Measurements from ENCODE around the gene LNX1. TPM values are rescaled to one million over a fixed set of nuclear protein-coding genes. Genes with fewer than 3 reads are reported as not detected.

The LNX1 gene
- total RNA-seq, 1 experiment from 2014 or later: 3.3 TPM

DNA sequence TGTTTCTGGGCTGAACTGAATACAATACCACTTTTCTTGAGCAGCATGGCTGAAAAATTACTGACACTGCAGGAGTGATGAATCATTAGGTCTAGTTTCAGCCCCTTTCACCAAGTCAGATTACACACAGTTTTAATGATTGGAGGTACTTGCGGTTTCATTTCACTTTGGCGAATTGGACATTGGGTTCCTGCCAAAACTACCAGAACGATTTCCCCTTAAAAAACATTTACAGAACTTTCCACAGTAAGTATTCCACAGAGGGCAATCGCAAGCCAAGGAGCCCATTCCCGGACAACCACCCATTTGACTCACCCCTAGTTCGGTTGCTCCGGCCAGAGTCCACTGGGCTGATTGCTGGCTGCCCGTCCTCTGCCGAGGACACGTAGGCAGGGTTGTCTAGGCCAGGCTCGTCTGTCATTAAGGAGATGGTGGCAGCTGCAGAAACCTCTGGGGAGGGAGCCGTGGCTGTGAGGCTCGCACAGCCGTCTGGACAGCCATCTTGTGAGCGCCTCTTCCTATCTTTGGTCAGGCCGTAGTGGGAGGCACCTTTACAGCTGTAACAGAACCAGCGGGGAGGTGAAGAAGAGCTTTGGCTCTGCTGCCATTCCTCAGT is 83.5 kb downstream of the LNX1 start:
- Histone ChIP-seq H3K79me2 (ENCODE audit: insufficient read depth, low read length) (no peaks in the 10 kb centered on the region), H3K4me3 (replicated peaks in 1 of 2; ENCODE audit: low read depth in 1 of 2, low read length in 2 of 2) (no peak overlapping the region), H2AFZ (ENCODE audit: low read depth, low read length, poor library complexity, severe bottlenecking) (no peak overlapping the region), H3K4me2 (ENCODE audit: low read length) (no peak overlapping the region), H3K9me3 (ENCODE audit: control insufficient read depth in 1 of 2, insufficient read depth in 1 of 2, low read depth in 1 of 2, low read length in 2 of 2) (no peaks in the 10 kb centered on the region), H3K9me2 (ENCODE audit: insufficient read depth) (no peaks in the 10 kb centered on the region), H3K27me3 (ENCODE audit: insufficient read depth, low read length) (no peaks in the 10 kb centered on the region; the same call in 1 of the 2 replicates), H3K27ac (ENCODE audit: low read depth, low read length) (no peak overlapping the region), H3K36me3 (ENCODE audit: control insufficient read depth in 1 of 2, insufficient read depth in 2 of 2, low read length in 2 of 2) (no peaks in the 10 kb centered on the region), H4K20me1 (ENCODE audit: insufficient read depth) (no peaks in the 10 kb centered on the region), H3K9ac (ENCODE audit: low read length) (no peak overlapping the region), H3K4me1 (ENCODE audit: control insufficient read depth in 1 of 2, insufficient read depth in 2 of 2, low read length in 2 of 2) (no peaks in the 10 kb centered on the region)
- DNase-seq (ENCODE audit: low read depth, low spot score) (no peak), ATAC-seq (no peak)
- ChIA-PET RAD21 (ENCODE audit: low non-redundant PET in 1 of 2, low total read pairs in 2 of 2, uncharacterized antibody in 2 of 2, unreplicated experiment in 2 of 2) (no interaction called here), CTCF (interaction anchor here (1.7 kb wide), 1 partner anchor 93 kb away, joined by 12 read pairs; no protein-coding TSS in a partner anchor), POLR2A (no interaction called here)
- BruUV-seq (replicated peaks): no TSS peak
- intact Hi-C loops (cut with micrococcal nuclease): no loop called here
- TF ChIP-seq POLR2AphosphoS5 (IDR thresholded peaks at IDR 0.05; ENCODE audit: low read depth, low read length): no peak
- no peak for TF ChIP-seq FOSL1 (IDR thresholded peaks at IDR 0.05; ENCODE audit: low read depth)
- TF ChIP-seq, protein P1, sequence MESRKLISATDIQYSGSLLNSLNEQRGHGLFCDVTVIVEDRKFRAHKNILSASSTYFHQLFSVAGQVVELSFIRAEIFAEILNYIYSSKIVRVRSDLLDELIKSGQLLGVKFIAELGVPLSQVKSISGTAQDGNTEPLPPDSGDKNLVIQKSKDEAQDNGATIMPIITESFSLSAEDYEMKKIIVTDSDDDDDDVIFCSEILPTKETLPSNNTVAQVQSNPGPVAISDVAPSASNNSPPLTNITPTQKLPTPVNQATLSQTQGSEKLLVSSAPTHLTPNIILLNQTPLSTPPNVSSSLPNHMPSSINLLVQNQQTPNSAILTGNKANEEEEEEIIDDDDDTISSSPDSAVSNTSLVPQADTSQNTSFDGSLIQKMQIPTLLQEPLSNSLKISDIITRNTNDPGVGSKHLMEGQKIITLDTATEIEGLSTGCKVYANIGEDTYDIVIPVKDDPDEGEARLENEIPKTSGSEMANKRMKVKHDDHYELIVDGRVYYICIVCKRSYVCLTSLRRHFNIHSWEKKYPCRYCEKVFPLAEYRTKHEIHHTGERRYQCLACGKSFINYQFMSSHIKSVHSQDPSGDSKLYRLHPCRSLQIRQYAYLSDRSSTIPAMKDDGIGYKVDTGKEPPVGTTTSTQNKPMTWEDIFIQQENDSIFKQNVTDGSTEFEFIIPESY (IDR thresholded peaks at IDR 0.05; ENCODE audit: extremely low read depth, insufficient replicate concordance, low read length): no peak
- TF ChIP-seq, protein P2, sequence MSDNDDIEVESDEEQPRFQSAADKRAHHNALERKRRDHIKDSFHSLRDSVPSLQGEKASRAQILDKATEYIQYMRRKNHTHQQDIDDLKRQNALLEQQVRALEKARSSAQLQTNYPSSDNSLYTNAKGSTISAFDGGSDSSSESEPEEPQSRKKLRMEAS (IDR thresholded peaks at IDR 0.05): no peak
- no peak for TF ChIP-seq JUND (IDR thresholded peaks at IDR 0.05)
- no peak for TF ChIP-seq CBX3 (IDR thresholded peaks at IDR 0.05; ENCODE audit: low read depth)
- no peak for TF ChIP-seq RAD21 (IDR thresholded peaks at IDR 0.05; ENCODE audit: low read depth)
- TF ChIP-seq SP1 (IDR thresholded peaks at IDR 0.05; ENCODE audit: low read depth): no peak
- no peak for TF ChIP-seq EGR1 (IDR thresholded peaks at IDR 0.05; ENCODE audit: low read depth)
- TF ChIP-seq, protein P3, sequence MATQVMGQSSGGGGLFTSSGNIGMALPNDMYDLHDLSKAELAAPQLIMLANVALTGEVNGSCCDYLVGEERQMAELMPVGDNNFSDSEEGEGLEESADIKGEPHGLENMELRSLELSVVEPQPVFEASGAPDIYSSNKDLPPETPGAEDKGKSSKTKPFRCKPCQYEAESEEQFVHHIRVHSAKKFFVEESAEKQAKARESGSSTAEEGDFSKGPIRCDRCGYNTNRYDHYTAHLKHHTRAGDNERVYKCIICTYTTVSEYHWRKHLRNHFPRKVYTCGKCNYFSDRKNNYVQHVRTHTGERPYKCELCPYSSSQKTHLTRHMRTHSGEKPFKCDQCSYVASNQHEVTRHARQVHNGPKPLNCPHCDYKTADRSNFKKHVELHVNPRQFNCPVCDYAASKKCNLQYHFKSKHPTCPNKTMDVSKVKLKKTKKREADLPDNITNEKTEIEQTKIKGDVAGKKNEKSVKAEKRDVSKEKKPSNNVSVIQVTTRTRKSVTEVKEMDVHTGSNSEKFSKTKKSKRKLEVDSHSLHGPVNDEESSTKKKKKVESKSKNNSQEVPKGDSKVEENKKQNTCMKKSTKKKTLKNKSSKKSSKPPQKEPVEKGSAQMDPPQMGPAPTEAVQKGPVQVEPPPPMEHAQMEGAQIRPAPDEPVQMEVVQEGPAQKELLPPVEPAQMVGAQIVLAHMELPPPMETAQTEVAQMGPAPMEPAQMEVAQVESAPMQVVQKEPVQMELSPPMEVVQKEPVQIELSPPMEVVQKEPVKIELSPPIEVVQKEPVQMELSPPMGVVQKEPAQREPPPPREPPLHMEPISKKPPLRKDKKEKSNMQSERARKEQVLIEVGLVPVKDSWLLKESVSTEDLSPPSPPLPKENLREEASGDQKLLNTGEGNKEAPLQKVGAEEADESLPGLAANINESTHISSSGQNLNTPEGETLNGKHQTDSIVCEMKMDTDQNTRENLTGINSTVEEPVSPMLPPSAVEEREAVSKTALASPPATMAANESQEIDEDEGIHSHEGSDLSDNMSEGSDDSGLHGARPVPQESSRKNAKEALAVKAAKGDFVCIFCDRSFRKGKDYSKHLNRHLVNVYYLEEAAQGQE (IDR thresholded peaks at IDR 0.05; ENCODE audit: low read depth): no peak
- no peak for TF ChIP-seq CEBPB (IDR thresholded peaks at IDR 0.05; ENCODE audit: low read depth)
- no peak for TF ChIP-seq POLR2A (IDR thresholded peaks at IDR 0.05; ENCODE audit: borderline replicate concordance, extremely low read depth, insufficient read depth, insufficient read length)
- no peak for TF ChIP-seq ZNF274 (IDR thresholded peaks at IDR 0.05; ENCODE audit: low read depth, low read length)
- TF ChIP-seq, protein P4, sequence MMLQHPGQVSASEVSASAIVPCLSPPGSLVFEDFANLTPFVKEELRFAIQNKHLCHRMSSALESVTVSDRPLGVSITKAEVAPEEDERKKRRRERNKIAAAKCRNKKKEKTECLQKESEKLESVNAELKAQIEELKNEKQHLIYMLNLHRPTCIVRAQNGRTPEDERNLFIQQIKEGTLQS (IDR thresholded peaks at IDR 0.05): no peak
- no peak for TF ChIP-seq SRF (IDR thresholded peaks at IDR 0.05; ENCODE audit: low read depth)

Measured in HCT116 (cell line).